Activated B cell treated with CpG ODN at 0.5 μM for 24 hours (primary cell): ENCODE results near the gene NRP2. TPM values are rescaled to one million over a fixed set of nuclear protein-coding genes. Genes with fewer than 3 reads are reported as not detected.

Experiments
- ATAC-seq: fragments of 200-7000 bp; cut with Tn5 transposase; one replicate; pipeline ENCODE4 v1.10.0; 2021; ENCODE audit warnings: low read depth, mild to moderate bottlenecking, moderate library complexity
- CTCF ChIA-PET: fragments of 350-600 bp; sonication (Branson Sonifier 250); formaldehyde crosslinking; loops from one replicate; lab custom pipeline; 2021; ENCODE audit warnings: antibody characterized with exemption; lab: Charles Lee
- POLR2A ChIA-PET: fragments of 350-600 bp; sonication (Branson Sonifier 250); formaldehyde crosslinking; loops from one replicate; lab custom pipeline; 2021; ENCODE audit warnings: antibody characterized with exemption; lab: Charles Lee
- DNase-seq: peaks from one replicate; pipeline ENCODE4 v3.0.0; 2022
- H3K27ac Mint-ChIP-seq: one replicate; pipeline ENCODE4 v1.8.0; 2020; ENCODE audit warnings: mixed read lengths
- H3K27me3 Mint-ChIP-seq: one replicate; pipeline ENCODE4 v1.8.0; 2021; ENCODE audit warnings: mixed read lengths
- H3K36me3 Mint-ChIP-seq: one replicate; pipeline ENCODE4 v1.8.0; 2021; ENCODE audit warnings: low read depth, mixed read lengths
- H3K4me1 Mint-ChIP-seq: one replicate; pipeline ENCODE4 v1.8.0; 2021; ENCODE audit warnings: mixed read lengths
- H3K4me3 Mint-ChIP-seq: one replicate; pipeline ENCODE4 v1.8.0; 2020; ENCODE audit warnings: mild to moderate bottlenecking, mixed read lengths
- H3K9me3 Mint-ChIP-seq: one replicate; pipeline ENCODE4 v1.8.0; 2020; ENCODE audit warnings: mixed read lengths
- intact Hi-C: fragments of 100-400 bp; cut with micrococcal nuclease; formaldehyde crosslinking; loops from one replicate; pipeline ENCODE4 v1.15.1; 2024
- total RNA-seq: library from RNA; stranded (reverse); gene quantifications from 2 replicates; pipeline ENCODE4 v1.2.3, GENCODE V29; 2022
- TF ChIP-seq, protein P1 (sequence below): fragments of 200-600 bp; IDR thresholded peaks from one replicate; pipeline ENCODE4 v1.8.0; 2022; ENCODE audit warnings: antibody characterized with exemption, mild to moderate bottlenecking

The NRP2 gene
- total RNA-seq, 1 donor from 2014 or later: 10.2 TPM

DNA sequence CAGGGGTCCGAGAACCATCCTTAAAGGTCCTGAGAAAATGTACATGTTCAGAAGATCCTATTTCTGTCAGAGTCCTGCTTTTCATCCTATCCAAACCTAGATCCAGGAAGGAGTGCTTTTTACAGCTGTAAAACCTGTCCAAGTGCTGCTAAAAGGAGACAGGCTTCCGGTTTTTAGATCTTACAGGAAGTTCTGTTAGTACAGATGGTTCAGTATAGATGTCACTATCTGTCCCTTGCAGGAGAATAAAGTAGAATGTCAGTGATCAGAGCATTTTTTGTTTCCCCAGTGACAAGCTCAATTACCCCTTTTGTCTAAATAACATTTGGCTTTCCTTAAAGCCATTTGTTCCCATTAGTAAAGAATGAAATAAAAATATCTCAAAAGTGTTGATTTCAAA is 98.3 kb downstream of the NRP2 start:
- CTCF ChIA-PET: no interaction called here
- POLR2A ChIA-PET: no interaction called here
- H3K27me3 Mint-ChIP-seq: peaks cover 2% of the 10 kb centered on the region
- ATAC-seq (no peak), DNase-seq (no peak)
- intact Hi-C loops: no loop called here
- H3K4me3 Mint-ChIP-seq: no peak overlapping the region
- H3K4me1 Mint-ChIP-seq: peaks cover 3% of the 10 kb centered on the region
- no peaks in the 10 kb centered on the region for H3K9me3 Mint-ChIP-seq
- no peaks in the 10 kb centered on the region for H3K36me3 Mint-ChIP-seq
- TF ChIP-seq, protein P1, sequence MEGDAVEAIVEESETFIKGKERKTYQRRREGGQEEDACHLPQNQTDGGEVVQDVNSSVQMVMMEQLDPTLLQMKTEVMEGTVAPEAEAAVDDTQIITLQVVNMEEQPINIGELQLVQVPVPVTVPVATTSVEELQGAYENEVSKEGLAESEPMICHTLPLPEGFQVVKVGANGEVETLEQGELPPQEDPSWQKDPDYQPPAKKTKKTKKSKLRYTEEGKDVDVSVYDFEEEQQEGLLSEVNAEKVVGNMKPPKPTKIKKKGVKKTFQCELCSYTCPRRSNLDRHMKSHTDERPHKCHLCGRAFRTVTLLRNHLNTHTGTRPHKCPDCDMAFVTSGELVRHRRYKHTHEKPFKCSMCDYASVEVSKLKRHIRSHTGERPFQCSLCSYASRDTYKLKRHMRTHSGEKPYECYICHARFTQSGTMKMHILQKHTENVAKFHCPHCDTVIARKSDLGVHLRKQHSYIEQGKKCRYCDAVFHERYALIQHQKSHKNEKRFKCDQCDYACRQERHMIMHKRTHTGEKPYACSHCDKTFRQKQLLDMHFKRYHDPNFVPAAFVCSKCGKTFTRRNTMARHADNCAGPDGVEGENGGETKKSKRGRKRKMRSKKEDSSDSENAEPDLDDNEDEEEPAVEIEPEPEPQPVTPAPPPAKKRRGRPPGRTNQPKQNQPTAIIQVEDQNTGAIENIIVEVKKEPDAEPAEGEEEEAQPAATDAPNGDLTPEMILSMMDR: no peak
- H3K27ac Mint-ChIP-seq: no peak overlapping the region

DNA sequence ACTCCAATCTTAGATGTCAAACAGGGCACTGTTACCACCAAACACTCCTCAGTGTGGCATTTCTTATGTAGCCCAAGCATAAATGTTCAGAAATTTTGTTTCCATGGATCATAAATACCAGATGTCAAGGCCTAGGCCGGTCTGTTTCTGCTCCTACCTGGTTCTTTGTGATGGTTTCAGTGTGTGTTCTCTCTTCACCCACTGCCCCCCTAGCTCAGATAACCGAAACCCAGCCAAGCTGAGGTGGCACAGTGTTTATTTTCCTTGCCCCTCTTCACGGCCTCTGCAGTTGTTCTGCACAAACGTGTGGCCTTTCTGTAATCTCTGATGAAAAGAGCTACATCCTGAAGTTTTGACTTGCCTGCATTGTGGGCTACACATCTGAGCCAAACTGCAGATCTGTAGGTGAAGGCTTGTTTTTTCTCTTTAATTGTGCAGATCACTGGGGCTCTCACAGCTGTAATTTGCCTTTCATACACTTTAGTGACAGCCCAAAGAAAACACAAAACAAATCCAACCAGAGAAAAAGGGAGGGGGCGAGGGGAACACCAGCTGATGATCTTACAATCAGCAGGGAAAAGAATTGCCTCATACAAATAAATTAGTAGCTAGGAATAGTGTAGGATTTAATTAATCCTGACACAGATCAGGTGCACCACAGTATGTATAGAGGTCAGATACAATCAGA is 99.1 kb downstream of the NRP2 start:
- intact Hi-C loops: no loop called here
- Mint-ChIP-seq H3K4me3 (no peak overlapping the region), H3K9me3 (no peaks in the 10 kb centered on the region), H3K27me3 (peaks cover 2% of the 10 kb centered on the region), H3K36me3 (no peaks in the 10 kb centered on the region), H3K27ac (no peak overlapping the region), H3K4me1 (peaks cover 2% of the 10 kb centered on the region)
- ChIA-PET POLR2A (no interaction called here), CTCF (no interaction called here)
- TF ChIP-seq, protein P1: no peak
- no peak for DNase-seq
- no peak for ATAC-seq

DNA sequence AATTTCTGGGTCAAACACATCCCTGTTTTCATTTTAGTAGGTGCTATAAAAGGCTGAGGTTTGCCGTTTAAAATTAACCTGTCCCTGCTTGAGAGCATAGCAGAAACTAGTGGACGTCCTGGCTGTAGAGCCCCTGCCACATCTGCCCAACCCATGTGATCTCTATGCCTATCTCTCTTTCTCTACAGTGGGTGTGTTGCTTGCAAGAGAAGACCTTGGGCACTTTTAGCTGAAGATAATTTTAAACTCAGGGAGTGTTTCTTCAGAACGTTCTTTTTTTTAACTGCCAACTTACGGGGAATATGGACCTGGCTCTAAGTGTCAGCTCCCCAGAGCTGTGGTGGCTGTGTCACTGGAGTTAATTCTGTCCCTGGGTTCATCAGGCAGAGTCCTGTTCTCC is 100.6 kb downstream of the NRP2 start:
- Mint-ChIP-seq H3K36me3 (no peaks in the 10 kb centered on the region), H3K27me3 (peaks cover 2% of the 10 kb centered on the region), H3K27ac (no peak overlapping the region), H3K4me1 (peaks cover 2% of the 10 kb centered on the region), H3K9me3 (no peaks in the 10 kb centered on the region), H3K4me3 (no peak overlapping the region)
- TF ChIP-seq, protein P1: no peak
- POLR2A ChIA-PET: no interaction called here
- ATAC-seq (no peak), DNase-seq (no peak)
- intact Hi-C loops: no loop called here
- CTCF ChIA-PET: no interaction called here

DNA sequence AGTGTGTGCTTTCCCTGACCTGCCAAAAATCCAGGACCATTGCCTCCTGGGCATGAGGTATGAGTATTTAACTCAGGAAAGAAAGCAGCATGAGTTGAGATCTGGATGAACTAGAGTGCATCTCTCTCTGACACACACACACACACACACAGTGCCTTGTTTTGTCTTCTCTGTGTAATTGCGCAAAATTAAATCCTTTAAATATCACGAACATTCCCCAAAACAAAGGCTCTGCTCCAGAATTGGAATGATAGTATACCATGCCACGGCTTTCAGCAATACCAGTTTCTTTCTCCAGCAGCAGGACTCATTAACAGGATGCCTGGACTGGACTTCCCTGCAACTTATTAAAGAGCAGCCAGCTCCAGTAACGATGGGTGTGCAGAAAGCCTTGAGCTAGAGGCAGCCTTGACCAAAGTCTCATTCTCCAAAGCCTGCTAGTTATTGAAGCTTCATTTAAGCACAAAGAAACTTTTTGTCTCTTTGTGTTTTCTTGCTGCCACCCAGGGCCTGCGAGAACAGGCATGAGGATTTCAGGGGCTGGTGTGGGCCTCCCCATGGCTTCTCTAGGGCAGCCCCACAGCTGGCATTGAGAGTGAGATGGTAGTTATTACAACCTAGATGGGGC is 101.7 kb downstream of the NRP2 start:
- H3K27ac Mint-ChIP-seq: no peak overlapping the region
- intact Hi-C loops: no loop called here
- H3K4me1 Mint-ChIP-seq: peaks cover 2% of the 10 kb centered on the region
- ChIA-PET POLR2A (no interaction called here), CTCF (no interaction called here)
- no peak overlapping the region for H3K4me3 Mint-ChIP-seq
- H3K9me3 Mint-ChIP-seq: no peaks in the 10 kb centered on the region
- H3K36me3 Mint-ChIP-seq: no peaks in the 10 kb centered on the region
- TF ChIP-seq, protein P1: no peak
- ATAC-seq (no peak), DNase-seq (no peak)
- no peaks in the 10 kb centered on the region for H3K27me3 Mint-ChIP-seq

DNA sequence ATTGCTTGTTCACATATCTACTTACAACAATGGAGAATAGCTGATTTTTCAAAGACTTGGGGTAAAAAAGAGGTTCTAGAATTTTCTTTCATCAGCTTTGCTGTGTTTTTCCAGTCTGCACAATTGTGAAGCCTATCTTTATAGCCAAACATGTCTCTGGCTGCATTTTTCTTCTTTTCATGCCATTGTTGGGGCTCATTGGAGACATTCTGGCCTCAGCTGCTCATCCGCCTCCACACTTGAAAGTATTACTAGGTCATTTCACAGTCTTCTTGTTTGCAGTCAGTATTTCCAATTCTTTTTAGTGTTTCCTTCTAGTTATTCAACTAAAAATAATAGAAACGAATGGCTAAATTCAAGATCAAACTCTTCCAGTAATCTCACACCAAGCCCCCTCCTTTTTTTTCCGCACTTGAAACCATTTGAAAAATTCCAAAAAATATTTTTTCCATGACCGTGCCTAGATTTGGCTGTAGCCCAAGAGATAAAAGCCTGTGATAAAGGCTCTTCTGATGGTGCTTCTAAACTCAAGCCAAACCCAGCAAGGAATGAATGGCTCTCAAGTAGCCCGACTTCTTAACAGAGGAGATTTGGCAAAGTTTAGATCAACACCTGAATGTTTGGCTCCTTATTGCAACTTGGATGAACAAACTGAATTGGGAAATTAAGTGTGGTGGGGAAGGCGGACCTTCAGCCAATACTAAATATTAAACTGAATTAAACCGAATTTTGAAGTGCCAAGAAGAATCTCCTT is 103.4 kb downstream of the NRP2 start:
- ATAC-seq: no peak
- no peak overlapping the region for H3K27ac Mint-ChIP-seq

More for the DNA sequence above, 103.4 kb downstream of the NRP2 start:
- TF ChIP-seq, protein P1: no peak
- CTCF ChIA-PET: no interaction called here
- intact Hi-C loops: no loop called here
- DNase-seq: no peak
- peaks cover 2% of the 10 kb centered on the region for H3K4me1 Mint-ChIP-seq
- no peaks in the 10 kb centered on the region for H3K36me3 Mint-ChIP-seq
- POLR2A ChIA-PET: no interaction called here
- no peaks in the 10 kb centered on the region for H3K9me3 Mint-ChIP-seq
- H3K27me3 Mint-ChIP-seq: peaks cover 3% of the 10 kb centered on the region
- H3K4me3 Mint-ChIP-seq: no peak overlapping the region
